GM19240 (cell line): Measurements from ENCODE around the gene LOC101059915.
"Not testable (repeated sequence)": the region's sequence is repeated elsewhere in the genome, so short reads cannot be mapped to it uniquely, and the experiment has no call there.

ENCODE experiments used
- DNase-seq: peaks from one replicate; pipeline ENCODE4 v3.0.0; 2011; ENCODE audit warnings: low spot score; ENCODE audit not compliant: insufficient read length

Gene LOC101059915

DNA sequence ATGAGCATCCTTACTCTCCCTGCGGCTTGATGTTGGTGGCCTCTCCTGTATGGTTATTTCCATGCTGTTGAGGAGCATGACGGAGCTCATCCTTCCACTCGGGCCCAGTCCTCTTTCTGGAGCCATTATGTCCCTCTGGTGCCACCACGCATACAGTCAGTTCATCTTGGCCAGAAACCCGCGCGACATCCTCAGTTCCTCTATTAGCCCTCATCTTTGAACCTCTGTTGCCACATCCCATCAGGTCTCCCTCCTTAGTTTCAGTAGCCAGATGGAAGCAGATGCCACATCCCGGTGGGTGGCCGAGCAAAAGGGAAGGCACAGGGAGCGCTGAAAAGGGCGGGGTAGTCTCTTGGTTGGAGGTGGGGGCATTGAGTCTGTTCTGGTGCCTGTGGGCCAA is 4.6 kb downstream of the LOC101059915 start:
- no peak for DNase-seq

DNA sequence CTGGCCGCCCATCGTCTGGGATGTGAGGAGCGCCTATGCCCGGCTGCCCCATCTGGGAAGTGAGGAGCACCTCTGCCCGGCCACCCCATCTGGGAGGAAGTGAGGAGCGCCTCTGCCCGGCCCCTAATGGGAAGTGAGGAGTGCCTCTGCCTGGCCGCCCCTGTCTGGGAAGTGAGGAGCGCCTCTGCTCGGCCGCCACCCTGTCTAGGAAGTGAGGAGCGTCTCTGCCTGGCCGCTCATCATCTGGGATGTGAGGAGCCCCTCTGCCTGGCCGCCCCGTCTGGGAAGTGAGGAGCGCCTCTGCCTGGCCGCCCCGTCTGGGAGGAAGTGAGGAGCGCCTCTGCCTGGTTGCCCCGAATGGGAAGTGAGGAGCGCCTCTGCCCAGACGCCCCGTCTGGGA is 8.3 kb downstream of the LOC101059915 start:
- DNase-seq = not testable (repeated sequence)

GRCh38 chrX:71676068-71676795 is 8.9 kb downstream of the LOC101059915 start:
- not testable (repeated sequence) for DNase-seq

DNA sequence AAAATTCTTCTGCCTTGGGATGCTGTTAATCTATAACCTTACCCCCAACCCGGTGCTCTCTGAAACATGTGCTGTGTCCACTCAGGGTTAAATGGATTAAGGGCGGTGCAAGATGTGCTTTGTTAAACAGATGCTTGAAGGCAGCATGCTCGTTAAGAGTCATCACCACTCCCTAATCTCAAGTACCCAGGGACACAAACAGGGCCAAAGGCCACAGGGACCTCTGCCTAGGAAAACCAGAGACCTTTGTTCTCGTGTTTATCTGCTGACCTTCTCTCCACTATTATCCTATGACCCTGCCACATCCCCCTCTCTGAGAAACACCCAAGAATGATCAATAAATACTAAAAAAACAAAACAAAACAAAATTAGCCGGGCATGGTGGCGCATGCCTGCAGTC is 9.8 kb downstream of the LOC101059915 start:
- DNase-seq = not testable (repeated sequence)

- no peak for DNase-seq
These were observed 12.3 kb downstream of the LOC101059915 start for GRCh38 chrX:71679575-71680207.

DNA sequence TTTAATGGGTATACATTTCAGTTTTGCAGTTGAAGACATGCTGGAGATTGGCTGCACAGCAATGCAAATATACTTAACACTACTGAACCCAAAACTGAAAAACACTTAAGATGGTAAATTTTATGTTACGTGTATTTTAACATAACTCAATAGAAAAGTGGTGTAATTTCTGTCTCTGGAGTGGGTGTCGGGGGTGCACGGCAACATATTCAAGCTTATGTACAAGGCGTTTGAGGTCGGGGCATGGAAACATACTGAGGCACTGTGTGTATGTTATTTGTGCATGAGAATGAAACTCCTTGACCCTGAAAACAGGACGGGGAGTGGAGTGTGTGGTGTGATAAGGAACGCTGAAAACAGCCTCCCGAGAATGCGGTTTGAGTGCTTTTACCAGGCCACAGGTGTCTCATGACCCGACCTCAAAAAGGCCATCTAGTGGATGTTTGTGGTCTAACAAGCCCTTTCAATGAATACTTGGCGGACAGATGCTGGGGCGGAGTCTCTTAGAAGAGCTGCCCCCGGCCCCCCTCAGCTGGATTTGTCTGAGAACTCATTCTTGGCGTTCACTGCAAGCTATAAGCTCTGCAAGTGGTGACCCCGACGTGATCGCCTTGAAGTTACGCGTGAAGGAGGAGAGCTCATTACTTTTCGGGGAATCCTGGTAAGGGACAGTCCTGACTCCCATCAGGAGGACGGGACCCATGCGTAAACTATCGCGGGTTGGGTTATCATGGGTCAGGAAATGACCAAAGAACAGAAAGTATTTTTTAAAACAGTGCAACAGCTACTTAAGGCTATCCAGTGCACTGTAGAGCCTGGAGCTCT is 29.5 kb downstream of the LOC101059915 start:
- DNase-seq = not testable (repeated sequence)

- not testable (repeated sequence) for DNase-seq
These were observed 30.3 kb downstream of the LOC101059915 start for GRCh38 chrX:71697466-71698298.

DNA sequence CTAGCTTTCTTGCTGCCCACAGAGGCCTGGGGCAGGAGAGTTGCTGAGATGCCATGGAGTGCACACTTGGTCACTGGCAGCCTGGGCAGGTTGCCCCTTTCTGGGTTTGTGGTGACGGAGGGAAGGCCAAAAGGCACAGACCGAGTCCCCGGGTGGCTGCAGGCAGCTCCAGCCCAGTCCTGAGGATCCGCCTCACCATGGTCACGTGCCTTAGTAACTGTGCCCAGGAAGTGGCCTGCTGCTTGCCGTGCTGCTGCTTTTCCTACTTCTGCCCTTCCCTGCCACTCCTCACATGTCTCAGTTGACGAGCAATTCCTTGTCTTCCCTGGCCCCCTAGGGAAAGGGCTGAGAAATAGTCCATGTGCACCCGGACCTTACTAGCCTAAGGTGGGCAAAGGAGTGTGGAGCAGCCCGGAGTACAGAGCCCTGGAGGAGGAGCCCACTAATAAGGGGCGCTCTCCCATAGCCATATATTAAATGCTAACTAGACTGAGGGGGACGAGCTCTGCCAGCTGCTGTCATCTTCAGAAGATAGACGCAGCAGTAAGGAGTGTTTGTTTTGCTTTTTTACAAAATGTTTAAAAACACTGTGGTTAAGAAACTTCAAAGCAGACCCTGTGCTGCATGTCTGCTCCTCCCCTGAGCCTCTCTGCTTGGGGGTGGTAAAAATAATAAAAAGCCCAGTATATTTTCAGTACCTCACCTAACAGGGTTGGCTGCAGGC is 31.1 kb downstream of the LOC101059915 start:
- DNase-seq = not testable (repeated sequence)

GRCh38 chrX:71699023-71699344 is 31.6 kb downstream of the LOC101059915 start:
- DNase-seq = not testable (repeated sequence)

DNA sequence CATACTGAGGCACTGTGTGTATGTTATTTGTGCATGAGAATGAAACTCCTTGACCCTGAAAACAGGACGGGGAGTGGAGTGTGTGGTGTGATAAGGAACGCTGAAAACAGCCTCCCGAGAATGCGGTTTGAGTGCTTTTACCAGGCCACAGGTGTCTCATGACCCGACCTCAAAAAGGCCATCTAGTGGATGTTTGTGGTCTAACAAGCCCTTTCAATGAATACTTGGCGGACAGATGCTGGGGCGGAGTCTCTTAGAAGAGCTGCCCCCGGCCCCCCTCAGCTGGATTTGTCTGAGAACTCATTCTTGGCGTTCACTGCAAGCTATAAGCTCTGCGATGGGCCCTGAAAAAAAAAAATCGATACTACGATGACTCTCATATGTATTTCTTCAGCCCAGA is 35.5 kb downstream of the LOC101059915 start:
- not testable (repeated sequence) for DNase-seq

DNA sequence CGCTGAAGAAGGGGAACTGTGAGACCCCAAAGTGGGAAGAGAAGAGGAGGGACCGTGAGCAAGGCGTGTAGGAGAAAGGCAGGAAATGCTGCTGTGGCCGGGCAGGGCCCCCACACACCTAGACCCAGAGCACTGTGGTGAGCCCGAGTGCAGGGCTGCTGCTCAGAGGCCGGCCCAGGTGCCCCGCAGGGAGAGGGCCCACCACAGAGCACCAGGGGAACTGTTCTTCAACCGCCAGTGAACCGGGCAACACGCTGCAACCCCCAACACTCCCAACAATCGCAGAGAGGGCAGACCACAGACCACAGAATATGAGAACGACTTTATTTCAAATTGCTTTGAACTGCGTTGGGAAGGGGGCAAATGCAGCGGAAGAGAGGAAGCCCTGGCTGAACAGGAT is 46.7 kb downstream of the LOC101059915 start:
- not testable (repeated sequence) for DNase-seq

DNA sequence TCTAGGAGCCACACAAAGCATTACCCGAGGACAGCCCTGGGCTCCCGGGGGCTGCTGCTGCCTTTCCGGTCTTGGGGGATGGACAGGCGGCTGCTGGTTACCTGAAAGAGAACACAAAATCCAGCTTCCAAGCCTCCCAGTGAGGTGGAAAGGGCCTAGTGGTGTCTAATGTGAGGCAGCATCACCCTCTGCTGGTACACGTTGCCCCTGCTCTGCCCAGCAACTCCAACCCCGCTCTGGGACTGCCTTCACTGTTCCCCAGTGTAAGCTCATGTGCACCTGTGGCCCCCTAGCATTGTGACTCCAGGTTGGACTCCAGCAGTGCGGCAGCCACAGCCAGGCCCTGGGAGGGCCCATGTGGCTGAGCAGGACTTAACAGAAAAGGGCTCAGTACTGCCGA is 48.2 kb downstream of the LOC101059915 start:
- not testable (repeated sequence) for DNase-seq

DNA sequence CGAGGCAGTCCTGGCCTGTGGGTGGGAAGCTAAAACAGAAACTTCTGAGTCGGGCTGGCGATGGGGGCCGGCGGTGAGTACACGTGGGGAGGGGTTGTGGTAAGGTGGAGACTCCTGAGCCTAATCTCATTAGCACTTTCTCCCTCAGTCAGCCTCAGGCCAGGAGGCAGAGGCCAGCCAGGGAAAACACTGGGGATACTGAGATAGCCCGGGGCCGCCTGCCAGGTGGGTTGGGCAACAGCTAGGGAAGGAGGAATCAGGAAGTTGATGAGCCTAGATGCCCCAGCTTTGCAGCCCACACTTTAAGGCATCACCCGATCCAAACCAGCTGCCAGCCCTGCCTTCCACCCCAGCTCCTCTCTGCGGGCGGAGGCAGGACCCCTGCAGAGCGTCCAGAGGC is 49.0 kb downstream of the LOC101059915 start:
- not testable (repeated sequence) for DNase-seq

- not testable (repeated sequence) for DNase-seq
These were observed 50.8 kb downstream of the LOC101059915 start, which contains the start of gene CXorf49 for GRCh38 chrX:71718185-71718584. CXorf49 (minus strand) TSS chrX:71718285; CDS start chrX:71718151, 134 bp downstream.

GRCh38 chrX:71719195-71719594 is 51.8 kb downstream of the LOC101059915 start:
- DNase-seq = not testable (repeated sequence)

DNA sequence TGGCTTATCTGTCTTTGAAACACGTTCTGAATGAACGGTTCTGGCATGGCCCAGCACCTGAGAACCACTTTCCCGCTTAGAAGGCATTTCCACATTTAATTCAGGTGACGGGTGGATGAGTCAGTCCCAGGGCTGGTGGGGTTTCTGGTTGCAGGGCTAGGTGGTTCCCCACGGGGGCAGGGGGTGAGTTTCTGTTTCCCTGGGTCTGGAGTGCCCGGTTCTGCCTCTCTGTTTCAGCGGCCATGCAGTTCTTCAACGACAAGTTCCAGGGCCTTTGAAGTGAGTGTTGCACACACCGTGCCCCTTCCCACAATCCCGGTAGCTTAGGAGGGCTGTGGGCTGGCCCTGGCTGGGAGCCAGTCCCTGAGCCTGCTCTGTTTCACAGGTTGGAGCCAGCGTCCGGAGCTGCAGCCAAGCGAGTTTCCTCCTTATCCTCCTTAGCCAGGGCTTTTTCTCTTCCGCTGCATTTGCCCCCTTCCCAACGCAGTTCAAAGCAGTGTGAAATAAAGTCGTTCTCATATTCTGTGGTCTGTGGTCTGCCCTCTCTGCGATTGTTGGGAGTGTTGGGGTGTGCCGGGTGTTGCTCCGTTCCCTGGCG is 53.0 kb downstream of the LOC101059915 start:
- not testable (repeated sequence) for DNase-seq
